Liver (tissue), 9 donors: ENCODE results near the gene MAB21L4. TPM values are rescaled to one million over a fixed set of nuclear protein-coding genes. Genes with fewer than 3 reads are reported as not detected.

Source experiments
- DNase-seq: peaks from one replicate; pipeline ENCODE4 v3.0.0-alpha.2; 2017; ENCODE audit warnings: low spot score
- H3K27ac ChIP-seq, 2 donors: one replicate each; pipeline ENCODE4 v1.7.0; 2013; ENCODE audit warnings: inconsistent platforms in 2 of 2, low read length in 2 of 2, control low read depth in 1 of 2, low read depth in 1 of 2, mild to moderate bottlenecking in 1 of 2
- H3K27me3 ChIP-seq, 4 donors: one replicate each; pipeline versions ENCODE4 v1.6.1 to v1.7.0; 2013; ENCODE audit warnings: low read length in 3 of 4, inconsistent platforms in 1 of 4, mild to moderate bottlenecking in 1 of 4, moderate library complexity in 1 of 4; ENCODE audit not compliant: control insufficient read depth in 4 of 4, insufficient read depth in 4 of 4
- H3K36me3 ChIP-seq, 4 donors: one replicate each; pipeline versions ENCODE4 v1.6.1 to v1.7.0; 2013; ENCODE audit warnings: low read length in 3 of 4, mild to moderate bottlenecking in 3 of 4, low read depth in 1 of 4, moderate library complexity in 1 of 4; ENCODE audit not compliant: control insufficient read depth in 4 of 4, insufficient read depth in 3 of 4
- H3K4me1 ChIP-seq, 4 donors: one replicate each; pipeline versions ENCODE4 v1.6.1 to v1.7.0; 2013; ENCODE audit warnings: low read length in 3 of 4, mild to moderate bottlenecking in 3 of 4, moderate library complexity in 1 of 4; ENCODE audit not compliant: control insufficient read depth in 4 of 4, insufficient read depth in 4 of 4
- H3K4me3 ChIP-seq, 3 donors: one replicate each; pipeline versions ENCODE4 v1.6.1 to v1.7.0; 2013; ENCODE audit warnings: low read length in 3 of 3, control low read depth in 1 of 3, low read depth in 1 of 3, mild to moderate bottlenecking in 1 of 3
- H3K9ac ChIP-seq, 2 donors: one replicate each; pipeline ENCODE4 v1.7.0; 2013; ENCODE audit warnings: low read length in 2 of 2, mild to moderate bottlenecking in 2 of 2, moderate library complexity in 2 of 2, control low read depth in 1 of 2, low read depth in 1 of 2
- H3K9me3 ChIP-seq, 4 donors: one replicate each; pipeline versions ENCODE4 v1.6.1 to v1.7.0; 2013; ENCODE audit warnings: low read length in 3 of 4; ENCODE audit not compliant: control insufficient read depth in 4 of 4
- FOXA1 ChIP-seq: IDR thresholded peaks from 2 replicates; pipeline ENCODE4 v1.6.1; 2016; ENCODE audit warnings: antibody characterized with exemption
- FOXA2 ChIP-seq: IDR thresholded peaks from 2 replicates; pipeline ENCODE4 v1.6.1; 2016; ENCODE audit warnings: antibody characterized with exemption
- GABPA ChIP-seq, 2 donors: IDR thresholded peaks in 1 of 2; conservative IDR thresholded peaks in 1 of 2; 2 replicates each; pipeline ENCODE4 v1.6.1; 2016; ENCODE audit warnings: antibody characterized with exemption in 2 of 2, mild to moderate bottlenecking in 1 of 2, moderate library complexity in 1 of 2
- HNF4A ChIP-seq, 2 donors: conservative IDR thresholded peaks; 2 replicates each; pipeline ENCODE4 v1.6.1; 2016; ENCODE audit warnings: antibody characterized with exemption in 2 of 2, mild to moderate bottlenecking in 2 of 2
- HNF4G ChIP-seq: IDR thresholded peaks from 2 replicates; pipeline ENCODE4 v1.6.1; 2016; ENCODE audit warnings: antibody characterized with exemption
- JUND ChIP-seq, 2 donors: IDR thresholded peaks; 2 replicates each; pipeline ENCODE4 v1.6.1; 2016; ENCODE audit warnings: antibody characterized with exemption in 2 of 2
- NR2F2 ChIP-seq: IDR thresholded peaks from 2 replicates; pipeline ENCODE4 v1.6.1; 2016; ENCODE audit warnings: antibody characterized with exemption
- RAD21 ChIP-seq, 2 donors: IDR thresholded peaks; 2 replicates each; pipeline ENCODE4 v1.6.1; 2016; ENCODE audit warnings: antibody characterized with exemption in 2 of 2, mild to moderate bottlenecking in 2 of 2
- YY1 ChIP-seq: IDR thresholded peaks from 2 replicates; pipeline ENCODE4 v1.6.1; 2016; ENCODE audit warnings: antibody characterized with exemption, mild to moderate bottlenecking
- WGBS: extraction: QIAGEN DNeasy Blood & Tissue Kit; methylation state at CpG from one replicate; pipeline ENCODE4 v1.1.7; 2013; 5-methylcytosine and 5-hydroxymethylcytosine counted together
- polyA plus RNA-seq, 2 donors: library from polyadenylated mRNA; stranded (reverse) in 1 of 2; unstranded in 1 of 2; fragments of 200-250 nt in 1 of 2; fragments of >200 nt in 1 of 2; fragmentation: Nextera tagmentation in 1 of 2; extraction: Ambion mirVana in 1 of 2; gene quantifications; one replicate each; pipeline versions ENCODE4 v1.2.1 to v1.2.3, GENCODE V29; 2013 to 2015
- total RNA-seq, 2 donors: library from RNA; depleted of rRNA; stranded (reverse); fragments of >200 nt; gene quantifications; one replicate each; pipeline ENCODE4 v1.2.3, GENCODE V29; 2014
- TF ChIP-seq, protein P1 (sequence below): fragments of 150-350 bp; IDR thresholded peaks from 2 replicates; pipeline ENCODE4 v1.5.1; 2017; ENCODE audit warnings: improper control_type of control experiment, low read depth, low read length; ENCODE audit not compliant: missing input control
- TF ChIP-seq, protein P2 (sequence below): IDR thresholded peaks from 2 replicates; pipeline ENCODE4 v1.6.1; 2016; ENCODE audit warnings: antibody characterized with exemption, mild to moderate bottlenecking
- TF ChIP-seq, protein P3 (sequence below): IDR thresholded peaks from 2 replicates; pipeline ENCODE4 v1.6.1; 2016; ENCODE audit warnings: antibody characterized with exemption
- donor health status: healthy.
- donor health status: healthy.
- donor health status: healthy.
- donor health status: healthy.
- donor health status: healthy.

MAB21L4 gene
- total and polyA plus RNA-seq, 4 donors, result 0.59 to 8.8 (median 1.1) TPM

DNA sequence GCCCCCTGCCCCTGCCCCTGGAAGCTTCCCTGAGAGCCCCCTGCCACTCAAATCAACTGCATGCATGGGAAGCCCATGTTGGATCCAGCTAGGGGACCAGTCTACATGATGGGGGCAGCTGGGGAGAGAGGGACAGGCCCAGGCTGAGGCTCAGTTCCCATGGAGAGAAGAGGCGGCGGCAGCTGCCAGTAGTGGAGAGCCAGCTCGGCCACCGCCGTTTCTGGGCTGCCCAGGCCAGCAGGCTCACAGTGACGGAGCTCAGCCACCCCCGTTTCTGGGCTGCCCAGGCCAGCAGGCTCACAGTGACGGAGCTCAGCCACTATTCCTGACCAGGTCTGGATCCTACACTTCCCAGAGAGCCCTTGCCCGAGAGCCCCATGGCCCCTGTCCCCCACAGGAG is 3.6 kb downstream of the MAB21L4 start:
- no peak overlapping the region for H3K27ac ChIP-seq
- H3K4me3 ChIP-seq, result no peak overlapping the region
- H3K9ac ChIP-seq, result no peak overlapping the region
- peaks cover 32 to 44% (median 40%) of the 10 kb centered on the region in 4 donors for H3K4me1 ChIP-seq
- no peak for DNase-seq
- TF ChIP-seq YY1 (no peak), FOXA1 (no peak), RAD21 (IDR thresholded peaks at IDR 0.05) (no peak)
- TF ChIP-seq, protein P1, sequence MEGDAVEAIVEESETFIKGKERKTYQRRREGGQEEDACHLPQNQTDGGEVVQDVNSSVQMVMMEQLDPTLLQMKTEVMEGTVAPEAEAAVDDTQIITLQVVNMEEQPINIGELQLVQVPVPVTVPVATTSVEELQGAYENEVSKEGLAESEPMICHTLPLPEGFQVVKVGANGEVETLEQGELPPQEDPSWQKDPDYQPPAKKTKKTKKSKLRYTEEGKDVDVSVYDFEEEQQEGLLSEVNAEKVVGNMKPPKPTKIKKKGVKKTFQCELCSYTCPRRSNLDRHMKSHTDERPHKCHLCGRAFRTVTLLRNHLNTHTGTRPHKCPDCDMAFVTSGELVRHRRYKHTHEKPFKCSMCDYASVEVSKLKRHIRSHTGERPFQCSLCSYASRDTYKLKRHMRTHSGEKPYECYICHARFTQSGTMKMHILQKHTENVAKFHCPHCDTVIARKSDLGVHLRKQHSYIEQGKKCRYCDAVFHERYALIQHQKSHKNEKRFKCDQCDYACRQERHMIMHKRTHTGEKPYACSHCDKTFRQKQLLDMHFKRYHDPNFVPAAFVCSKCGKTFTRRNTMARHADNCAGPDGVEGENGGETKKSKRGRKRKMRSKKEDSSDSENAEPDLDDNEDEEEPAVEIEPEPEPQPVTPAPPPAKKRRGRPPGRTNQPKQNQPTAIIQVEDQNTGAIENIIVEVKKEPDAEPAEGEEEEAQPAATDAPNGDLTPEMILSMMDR, result no peak
- H3K9me3 ChIP-seq, result no peaks in the 10 kb centered on the region
- no peaks in the 10 kb centered on the region for H3K27me3 ChIP-seq
- WGBS, result 86% methylated on average over 9 of the region's 9 CpGs
- H3K36me3 ChIP-seq, result no peaks in the 10 kb centered on the region

DNA sequence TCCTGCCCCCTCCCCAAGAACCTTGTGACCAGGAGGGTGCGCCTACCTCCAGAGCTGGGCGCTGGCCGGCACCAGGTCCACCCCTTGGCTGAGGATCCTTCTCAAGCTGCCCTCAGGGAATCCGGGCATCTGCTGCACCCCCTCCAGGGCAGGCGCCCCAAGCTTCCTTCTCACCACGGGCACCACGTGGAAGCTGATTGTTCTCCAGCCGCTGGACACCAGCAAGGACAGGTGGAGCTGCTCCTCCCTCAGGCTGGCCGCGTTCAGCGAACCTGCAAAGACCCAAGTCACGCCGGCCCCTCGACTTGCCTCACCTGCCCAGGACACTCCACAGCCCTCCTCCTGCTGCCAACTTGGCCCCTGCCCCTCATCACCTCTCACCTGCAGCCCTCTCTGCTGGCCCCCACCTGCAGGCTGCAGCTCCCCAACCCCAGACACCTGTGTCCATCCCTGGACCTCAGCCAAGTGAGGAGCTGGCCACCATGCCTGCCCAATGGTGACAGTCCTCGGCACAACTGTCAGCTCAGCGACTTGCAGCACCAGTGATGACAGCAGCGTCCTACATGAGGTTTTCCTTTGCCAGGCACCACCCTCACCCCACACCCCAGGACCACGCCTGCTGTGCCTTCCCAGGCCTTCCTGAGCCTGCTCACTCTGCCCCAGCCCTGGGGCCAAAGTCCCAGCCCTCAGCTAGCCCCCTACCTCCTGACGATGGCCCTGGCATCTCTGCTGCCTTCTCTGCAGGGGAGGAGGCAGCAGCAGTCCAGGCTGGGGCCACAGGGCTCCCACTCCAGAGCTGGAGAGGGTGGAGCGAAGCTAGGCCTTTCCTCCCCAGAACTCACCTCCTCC is 4.2 kb downstream of the MAB21L4 start:
- H3K4me3 ChIP-seq, result no peak overlapping the region
- no peak overlapping the region for H3K27ac ChIP-seq
- H3K4me1 ChIP-seq, result peaks cover 33 to 44% (median 37%) of the 10 kb centered on the region in 4 donors
- H3K36me3 ChIP-seq, result no peaks in the 10 kb centered on the region
- no peaks in the 10 kb centered on the region for H3K9me3 ChIP-seq
- DNase-seq, result no peak
- no peak overlapping the region for H3K9ac ChIP-seq
- 89% methylated on average over 20 of the region's 20 CpGs for WGBS
- TF ChIP-seq FOXA2, result no peak
- no peaks in the 10 kb centered on the region for H3K27me3 ChIP-seq

DNA sequence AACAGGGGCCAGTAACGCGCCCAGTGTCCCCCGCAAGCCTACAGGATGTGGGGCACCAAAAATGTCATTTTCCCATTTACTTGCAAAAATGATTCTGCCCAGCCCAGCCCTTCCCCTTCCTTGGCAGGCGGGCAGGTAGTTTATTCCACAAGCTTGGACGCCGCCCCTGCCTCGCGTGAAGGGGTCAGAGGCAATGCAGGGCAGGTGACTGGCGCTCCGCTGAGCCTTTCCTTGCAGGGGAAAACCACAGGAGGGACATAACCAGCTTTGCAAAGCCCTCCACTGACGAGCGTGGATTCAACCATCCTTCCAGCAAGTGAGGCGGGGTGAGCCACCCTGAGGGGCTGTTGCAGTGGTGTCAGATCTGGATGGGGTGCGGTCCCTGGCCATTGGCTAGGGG is 5.3 kb downstream of the MAB21L4 start:
- 87% methylated on average over 14 of the region's 14 CpGs for WGBS
- TF ChIP-seq HNF4A (conservative IDR thresholded peaks at IDR 0.05) (no peak), HNF4G (no peak), GABPA (IDR thresholded peaks at IDR 0.05 in 1 of 2, conservative IDR thresholded peaks at IDR 0.05 in 1 of 2) (no peak), NR2F2 (no peak), RAD21 (IDR thresholded peaks at IDR 0.05) (no peak), JUND (IDR thresholded peaks at IDR 0.05) (no peak)
- TF ChIP-seq, protein P2, sequence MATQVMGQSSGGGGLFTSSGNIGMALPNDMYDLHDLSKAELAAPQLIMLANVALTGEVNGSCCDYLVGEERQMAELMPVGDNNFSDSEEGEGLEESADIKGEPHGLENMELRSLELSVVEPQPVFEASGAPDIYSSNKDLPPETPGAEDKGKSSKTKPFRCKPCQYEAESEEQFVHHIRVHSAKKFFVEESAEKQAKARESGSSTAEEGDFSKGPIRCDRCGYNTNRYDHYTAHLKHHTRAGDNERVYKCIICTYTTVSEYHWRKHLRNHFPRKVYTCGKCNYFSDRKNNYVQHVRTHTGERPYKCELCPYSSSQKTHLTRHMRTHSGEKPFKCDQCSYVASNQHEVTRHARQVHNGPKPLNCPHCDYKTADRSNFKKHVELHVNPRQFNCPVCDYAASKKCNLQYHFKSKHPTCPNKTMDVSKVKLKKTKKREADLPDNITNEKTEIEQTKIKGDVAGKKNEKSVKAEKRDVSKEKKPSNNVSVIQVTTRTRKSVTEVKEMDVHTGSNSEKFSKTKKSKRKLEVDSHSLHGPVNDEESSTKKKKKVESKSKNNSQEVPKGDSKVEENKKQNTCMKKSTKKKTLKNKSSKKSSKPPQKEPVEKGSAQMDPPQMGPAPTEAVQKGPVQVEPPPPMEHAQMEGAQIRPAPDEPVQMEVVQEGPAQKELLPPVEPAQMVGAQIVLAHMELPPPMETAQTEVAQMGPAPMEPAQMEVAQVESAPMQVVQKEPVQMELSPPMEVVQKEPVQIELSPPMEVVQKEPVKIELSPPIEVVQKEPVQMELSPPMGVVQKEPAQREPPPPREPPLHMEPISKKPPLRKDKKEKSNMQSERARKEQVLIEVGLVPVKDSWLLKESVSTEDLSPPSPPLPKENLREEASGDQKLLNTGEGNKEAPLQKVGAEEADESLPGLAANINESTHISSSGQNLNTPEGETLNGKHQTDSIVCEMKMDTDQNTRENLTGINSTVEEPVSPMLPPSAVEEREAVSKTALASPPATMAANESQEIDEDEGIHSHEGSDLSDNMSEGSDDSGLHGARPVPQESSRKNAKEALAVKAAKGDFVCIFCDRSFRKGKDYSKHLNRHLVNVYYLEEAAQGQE, result no peak
- TF ChIP-seq, protein P3, sequence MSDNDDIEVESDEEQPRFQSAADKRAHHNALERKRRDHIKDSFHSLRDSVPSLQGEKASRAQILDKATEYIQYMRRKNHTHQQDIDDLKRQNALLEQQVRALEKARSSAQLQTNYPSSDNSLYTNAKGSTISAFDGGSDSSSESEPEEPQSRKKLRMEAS, result no peak
- no peaks in the 10 kb centered on the region for H3K36me3 ChIP-seq
- H3K9ac ChIP-seq, result no peak overlapping the region
- H3K27ac ChIP-seq, result no peak overlapping the region
- no peaks in the 10 kb centered on the region for H3K27me3 ChIP-seq
- H3K4me1 ChIP-seq, result peaks cover 24 to 50% (median 44%) of the 10 kb centered on the region in 4 donors
- H3K4me3 ChIP-seq, result no peak overlapping the region
- DNase-seq, result no peak
- no peaks in the 10 kb centered on the region for H3K9me3 ChIP-seq
